Vagina (tissue), 2 donors: ENCODE measurements around the gene TKTL1.

Experiments used
- CTCF ChIP-seq, 3 experiments: fragments of 450-650 bp in 2 of 3; fragments of 200-600 bp in 1 of 3; sonication (generic) in 1 of 3; IDR thresholded peaks; one replicate each; pipeline ENCODE4 v1.5.1; 2017 to 2019; ENCODE audit warnings: antibody characterized with exemption in 3 of 3, mild to moderate bottlenecking in 2 of 3, moderate library complexity in 2 of 3
- POLR2AphosphoS5 ChIP-seq, 2 donors: sonication (generic); formaldehyde crosslinking; IDR thresholded peaks; one replicate each; pipeline ENCODE4 v1.9.0; 2017; ENCODE audit warnings: antibody characterized with exemption in 2 of 2, mild to moderate bottlenecking in 2 of 2, low read depth in 1 of 2; ENCODE audit not compliant: insufficient read depth in 1 of 2

- TF ChIP-seq CTCF (IDR thresholded peaks at IDR 0.05): no peak
- no peak for TF ChIP-seq POLR2AphosphoS5 (IDR thresholded peaks at IDR 0.05; ENCODE audit: insufficient read depth in 1 of 2, low read depth in 1 of 2)
Measured at GRCh38 chrX:154379569-154379951, 84.0 kb downstream of the TKTL1 start.
